Smooth muscle cell (in vitro differentiated cells): Measurements from ENCODE around the gene GRN. TPM values are rescaled to one million over a fixed set of nuclear protein-coding genes. Genes with fewer than 3 reads are reported as not detected.
A peak's percentile ranks its signal among the peaks of the same experiment; 100 is the strongest.
"Not testable (repeated sequence)": the region's sequence is repeated elsewhere in the genome, so short reads cannot be mapped to it uniquely, and the experiment has no call there.

Experiments used
- DNase-seq: peaks from one replicate; lab custom pipeline; 2025; ENCODE audit not compliant: unreplicated experiment; lab: John Stamatoyannopoulos, UW
- H2AFZ ChIP-seq: fragments of 200-600 bp; sonication (generic); 2 replicates; pipeline ENCODE4 v1.6.0; 2016; ENCODE audit warnings: antibody characterized with exemption, low read depth, mild to moderate bottlenecking
- H3F3A ChIP-seq: fragments of 200-600 bp; sonication (generic); 2 replicates; pipeline ENCODE4 v1.6.0; 2017; ENCODE audit warnings: antibody characterized with exemption, low read depth
- H3K27ac ChIP-seq: fragments of 200-600 bp; sonication (generic); 2 replicates; pipeline ENCODE4 v1.5.1; 2016; ENCODE audit warnings: low read depth, mild to moderate bottlenecking
- H3K27me3 ChIP-seq: fragments of 200-600 bp; sonication (generic); 2 replicates; pipeline ENCODE4 v1.6.1; 2016; ENCODE audit warnings: low read depth, mild to moderate bottlenecking
- H3K36me3 ChIP-seq: fragments of 200-600 bp; sonication (generic); 2 replicates; pipeline ENCODE4 v1.5.1; 2016; ENCODE audit warnings: low read depth
- H3K4me1 ChIP-seq: fragments of 200-600 bp; sonication (generic); 2 replicates; pipeline ENCODE4 v1.5.1; 2016; ENCODE audit warnings: low read depth
- H3K4me2 ChIP-seq: fragments of 200-600 bp; sonication (generic); 2 replicates; pipeline ENCODE4 v1.6.0; 2016; ENCODE audit warnings: mild to moderate bottlenecking
- H3K4me3 ChIP-seq: fragments of 200-600 bp; sonication (generic); 2 replicates; pipeline ENCODE4 v1.5.1; 2016; ENCODE audit warnings: mild to moderate bottlenecking
- H3K79me2 ChIP-seq: fragments of 200-600 bp; sonication (generic); 2 replicates; pipeline ENCODE4 v1.6.0; 2016; ENCODE audit warnings: low read depth, mild to moderate bottlenecking
- H3K9ac ChIP-seq: fragments of 200-600 bp; sonication (generic); 2 replicates; pipeline ENCODE4 v1.6.0; 2016; ENCODE audit warnings: low read depth
- H3K9me3 ChIP-seq: fragments of 200-600 bp; sonication (generic); replicated peaks from 2 replicates; pipeline ENCODE4 v1.5.1; 2016; ENCODE audit warnings: low read depth
- H4K20me1 ChIP-seq: fragments of 200-600 bp; sonication (generic); 2 replicates; pipeline ENCODE4 v1.6.0; 2016; ENCODE audit warnings: low read depth
- CTCF ChIP-seq: fragments of 200-600 bp; sonication (generic); IDR thresholded peaks from 2 replicates; pipeline ENCODE4 v1.5.1; 2017; ENCODE audit warnings: borderline replicate concordance, mild to moderate bottlenecking, antibody characterized with exemption; ENCODE audit not compliant: insufficient read depth, poor library complexity, severe bottlenecking
- WGBS: methylation state at CpG from one replicate; pipeline ENCODE4 v1.1.7; 2016; ENCODE audit warnings: low lambda C conversion rate; 5-methylcytosine and 5-hydroxymethylcytosine counted together
- polyA plus RNA-seq: library from polyadenylated mRNA; unstranded; fragments of >200 nt; fragmentation: Nextera tagmentation; extraction: Ambion mirVana; gene quantifications from 2 replicates; pipeline ENCODE4 v1.2.1, GENCODE V29; 2016
- total RNA-seq: library from RNA; depleted of rRNA; stranded (reverse); fragments of >200 nt; gene quantifications from 2 replicates; pipeline ENCODE4 v1.2.3, GENCODE V29; 2014

GRN gene
- total and polyA plus RNA-seq, 2 experiments from 2014 or later: 125 to 338 TPM

- H3K9me3 ChIP-seq: no peaks in the 10 kb centered on the region
- H3K4me2 ChIP-seq: no peak overlapping the region
- H3K9ac ChIP-seq: no peak overlapping the region
- no peak overlapping the region for H3K4me3 ChIP-seq
- H3K36me3 ChIP-seq: no peaks in the 10 kb centered on the region
- H3F3A ChIP-seq: no peaks in the 10 kb centered on the region
- no peak overlapping the region for H3K27ac ChIP-seq
- no peaks in the 10 kb centered on the region for H3K4me1 ChIP-seq
- no peak for DNase-seq
- no peak overlapping the region for H2AFZ ChIP-seq
- WGBS: 88% methylated on average over 11 of the region's 11 CpGs
- H4K20me1 ChIP-seq: peaks cover 10% of the 10 kb centered on the region
- H3K27me3 ChIP-seq: no peaks in the 10 kb centered on the region
- no peak for TF ChIP-seq CTCF
- no peaks in the 10 kb centered on the region for H3K79me2 ChIP-seq
Measured at GRCh38 chr17:44343510-44344209, 1.4 kb upstream of the GRN start.

GRCh38 chr17:44345454-44346026 is 438 bp downstream of the GRN start:
- Histone ChIP-seq H3K36me3 (no peaks in the 10 kb centered on the region), H3K4me1 (no peaks in the 10 kb centered on the region), H2AFZ (no peak overlapping the region), H3K4me3 (peak overlapping the region; percentile 74), H3K4me2 (peak overlapping the region; percentile 91), H3K79me2 (no peaks in the 10 kb centered on the region), H4K20me1 (peaks cover 10% of the 10 kb centered on the region), H3K27me3 (no peaks in the 10 kb centered on the region), H3K27ac (peak overlapping the region; percentile 12), H3F3A (no peaks in the 10 kb centered on the region), H3K9ac (peak overlapping the region; percentile 70), H3K9me3 (no peaks in the 10 kb centered on the region)
- TF ChIP-seq CTCF: peak; percentile 31
- 4% methylated on average over 21 of the region's 21 CpGs for WGBS
- no peak for DNase-seq

GRCh38 chr17:44346064-44346844 is 1.2 kb downstream of the GRN start:
- H3K27ac ChIP-seq: no peak overlapping the region

GRCh38 chr17:44347206-44348055 is 2.3 kb downstream of the GRN start:
- not testable (repeated sequence) for H3K9ac ChIP-seq, H3K27ac ChIP-seq, H3F3A ChIP-seq, H3K36me3 ChIP-seq, H2AFZ ChIP-seq, H3K4me3 ChIP-seq, H3K27me3 ChIP-seq, H3K9me3 ChIP-seq, H3K4me2 ChIP-seq, DNase-seq, H3K4me1 ChIP-seq, H3K79me2 ChIP-seq
- 96% methylated on average over 18 of the region's 18 CpGs for WGBS
- peaks cover 10% of the 10 kb centered on the region for H4K20me1 ChIP-seq

More at GRCh38 chr17:44346064-44346844, 1.2 kb downstream of the GRN start:
- no peak overlapping the region for H2AFZ ChIP-seq
- no peak for DNase-seq
- peaks cover 10% of the 10 kb centered on the region for H4K20me1 ChIP-seq
- no peaks in the 10 kb centered on the region for H3K79me2 ChIP-seq
- no peak overlapping the region for H3K9ac ChIP-seq
- H3K4me2 ChIP-seq: peak overlapping the region; percentile 91
- 80% methylated on average over 13 of the region's 13 CpGs for WGBS
- no peaks in the 10 kb centered on the region for H3K9me3 ChIP-seq
- TF ChIP-seq CTCF: no peak
- peak overlapping the region; percentile 74 for H3K4me3 ChIP-seq
- H3K36me3 ChIP-seq: no peaks in the 10 kb centered on the region
- no peaks in the 10 kb centered on the region for H3K27me3 ChIP-seq
- H3K4me1 ChIP-seq: no peaks in the 10 kb centered on the region
- no peaks in the 10 kb centered on the region for H3F3A ChIP-seq
